ENCODE measurements around the gene CARMIL1. TPM values are rescaled to one million over a fixed set of nuclear protein-coding genes. Genes with fewer than 3 reads are reported as not detected.
"Not testable (repeated sequence)": the region's sequence is repeated elsewhere in the genome, so short reads cannot be mapped to it uniquely, and the experiment has no call there.

CARMIL1 gene
- total RNA-seq, 2 donors from 2014 or later, result 10.8 to 11.3 TPM

- DNase-seq (no peak), ATAC-seq (no peak)
- intact Hi-C loops (cut with DNase I), result loop anchor here (5.0 to 10.0 kb wide), 2 partner anchors 323 to 336 kb away; no protein-coding TSS in a partner anchor
Observed at GRCh38 chr6:25558155-25558817, 279.1 kb downstream of the CARMIL1 start.

- intact Hi-C loops (cut with DNase I), result no loop called here
- DNase-seq (no peak), ATAC-seq (no peak)
Observed at GRCh38 chr6:25560865-25561264, 281.7 kb downstream of the CARMIL1 start.

- ATAC-seq, result no peak
Observed at GRCh38 chr6:25564943-25565342, 285.8 kb downstream of the CARMIL1 start.

GRCh38 chr6:25570578-25570977 lies 291.4 kb downstream of the CARMIL1 start:
- ATAC-seq (no peak), DNase-seq (no peak)
- intact Hi-C loops (cut with DNase I), result no loop called here

More at GRCh38 chr6:25564943-25565342, 285.8 kb downstream of the CARMIL1 start:
- no peak for DNase-seq
- intact Hi-C loops (cut with DNase I), result no loop called here

- intact Hi-C loops (cut with DNase I), result no loop called here
- DNase-seq (no peak), ATAC-seq (no peak)
Observed at GRCh38 chr6:25576919-25577318, 297.7 kb downstream of the CARMIL1 start.

- ATAC-seq (no peak), DNase-seq (no peak)
- intact Hi-C loops (cut with DNase I), result no loop called here
Observed at GRCh38 chr6:25578538-25578937, 299.4 kb downstream of the CARMIL1 start.

- no peak for DNase-seq
- intact Hi-C loops (cut with DNase I), result no loop called here
- ATAC-seq, result no peak
Observed at GRCh38 chr6:25579391-25579883, 300.3 kb downstream of the CARMIL1 start.

- ATAC-seq, result no peak
- DNase-seq, result no peak
- intact Hi-C loops (cut with DNase I), result no loop called here
Observed at GRCh38 chr6:25579902-25580495, 300.8 kb downstream of the CARMIL1 start.

GRCh38 chr6:25582101-25582500 lies 302.9 kb downstream of the CARMIL1 start:
- intact Hi-C loops (cut with DNase I), result no loop called here
- DNase-seq (no peak), ATAC-seq (no peak)

GRCh38 chr6:25583099-25583498 lies 303.9 kb downstream of the CARMIL1 start:
- ATAC-seq (no peak), DNase-seq (no peak)
- intact Hi-C loops (cut with DNase I), result no loop called here

- DNase-seq, result no peak
- intact Hi-C loops (cut with DNase I), result no loop called here
- no peak for ATAC-seq
Observed at GRCh38 chr6:25583906-25584305, 304.7 kb downstream of the CARMIL1 start.

- no peak for ATAC-seq
- DNase-seq, result no peak
- intact Hi-C loops (cut with DNase I), result no loop called here
Observed at GRCh38 chr6:25585225-25585624, 306.1 kb downstream of the CARMIL1 start.

GRCh38 chr6:25586119-25586518 lies 306.9 kb downstream of the CARMIL1 start:
- DNase-seq; intact Hi-C loops (cut with DNase I); ATAC-seq: not testable (repeated sequence)

- intact Hi-C loops (cut with DNase I), result no loop called here
- DNase-seq, result no peak
- no peak for ATAC-seq
Observed at GRCh38 chr6:25586927-25587326, 307.8 kb downstream of the CARMIL1 start.

GRCh38 chr6:25590986-25591385 lies 311.8 kb downstream of the CARMIL1 start:
- no peak for ATAC-seq
- intact Hi-C loops (cut with DNase I), result no loop called here
- no peak for DNase-seq

GRCh38 chr6:25596928-25597818 lies 318.0 kb downstream of the CARMIL1 start:
- ATAC-seq (no peak), DNase-seq (no peak)
- intact Hi-C loops (cut with DNase I), result no loop called here

GRCh38 chr6:25599516-25600085 lies 320.4 kb downstream of the CARMIL1 start:
- intact Hi-C loops (cut with DNase I), result no loop called here
- DNase-seq (no peak), ATAC-seq (no peak)

- intact Hi-C loops (cut with DNase I), result loop anchor here in 1 of 2 donors (2.0 kb wide), 1 partner anchor 379 kb away; no protein-coding TSS in a partner anchor
- DNase-seq (no peak), ATAC-seq (peak in 1 of 2 donors; percentile 47)
Observed at GRCh38 chr6:25601800-25602673, 322.9 kb downstream of the CARMIL1 start.

GRCh38 chr6:25602674-25602982 lies 323.5 kb downstream of the CARMIL1 start:
- DNase-seq (no peak), ATAC-seq (no peak)
- intact Hi-C loops (cut with DNase I), result loop anchor here in 1 of 2 donors (2.0 kb wide), 1 partner anchor 380 kb away; no protein-coding TSS in a partner anchor

Measured in left cardiac atrium (tissue), 4 donors.